ENCODE measurements around the gene CHCHD3. TPM values are rescaled to one million over a fixed set of nuclear protein-coding genes. Genes with fewer than 3 reads are reported as not detected.
A peak's percentile ranks its signal among the peaks of the same experiment; 100 is the strongest.

The CHCHD3 gene
- total RNA-seq, 4 donors from 2014 or later = 66.0 to 79.1 (median 70.0) TPM

- WGBS, 2 donors = 73 to 78% methylated on average over 17 of the region's 17 CpGs
- Histone ChIP-seq H3K36me3 (no peaks in the 10 kb centered on the region), H3K27me3 (no peaks in the 10 kb centered on the region), H3K4me1 (peaks cover 10 to 17% of the 10 kb centered on the region in 2 donors), H3K9me3 (no peaks in the 10 kb centered on the region), H3K4me3 (replicated peaks in 1 of 3) (no peak overlapping the region), H3K27ac (no peak overlapping the region)
- DNase-seq = peak in 1 of 2 donors; percentile 24
- TF ChIP-seq POLR2A (IDR thresholded peaks at IDR 0.05) (no peak), CTCF (IDR thresholded peaks at IDR 0.05) (no peak)
- intact Hi-C loops (cut with DNase I) = no loop called here
These were observed 85.2 kb downstream of the CHCHD3 start for GRCh38 chr7:132996581-132997242.

GRCh38 chr7:132993377-132994013 lies 88.4 kb downstream of the CHCHD3 start:
- intact Hi-C loops (cut with DNase I) = no loop called here
- Histone ChIP-seq H3K36me3 (no peaks in the 10 kb centered on the region), H3K27ac (no peak overlapping the region), H3K9me3 (no peaks in the 10 kb centered on the region), H3K27me3 (no peaks in the 10 kb centered on the region), H3K4me1 (peaks cover 3 to 11% of the 10 kb centered on the region in 2 donors), H3K4me3 (replicated peaks in 1 of 3) (no peak overlapping the region)
- TF ChIP-seq CTCF (IDR thresholded peaks at IDR 0.05) = no peak
- TF ChIP-seq POLR2A (IDR thresholded peaks at IDR 0.05) = no peak
- no peak for DNase-seq
- WGBS, 2 donors = 91 to 92% methylated on average over 5 of the region's 5 CpGs

GRCh38 chr7:132991615-132992587 lies 90.0 kb downstream of the CHCHD3 start:
- intact Hi-C loops (cut with DNase I) = no loop called here

GRCh38 chr7:132988117-132988516 lies 93.8 kb downstream of the CHCHD3 start:
- DNase-seq = no peak
- H3K4me1 ChIP-seq = no peaks in the 10 kb centered on the region
- 83 to 90% methylated on average over 1 of the region's 1 CpG for WGBS, 2 donors
- no peak overlapping the region for H3K4me3 ChIP-seq (replicated peaks in 1 of 3)
- TF ChIP-seq CTCF (IDR thresholded peaks at IDR 0.05) = no peak
- H3K9me3 ChIP-seq = no peaks in the 10 kb centered on the region
- no peaks in the 10 kb centered on the region for H3K27me3 ChIP-seq
- intact Hi-C loops (cut with DNase I) = no loop called here
- no peaks in the 10 kb centered on the region for H3K36me3 ChIP-seq
- no peak overlapping the region for H3K27ac ChIP-seq

More at GRCh38 chr7:132991615-132992587, 90.0 kb downstream of the CHCHD3 start:
- peaks cover 0 to 5% of the 10 kb centered on the region in 2 donors for H3K4me1 ChIP-seq
- no peak overlapping the region for H3K27ac ChIP-seq
- no peaks in the 10 kb centered on the region for H3K9me3 ChIP-seq
- no peak overlapping the region for H3K4me3 ChIP-seq (replicated peaks in 1 of 3)
- no peak for DNase-seq
- WGBS, 2 donors = 85% methylated on average over 9 of the region's 9 CpGs
- no peaks in the 10 kb centered on the region for H3K36me3 ChIP-seq
- H3K27me3 ChIP-seq = no peaks in the 10 kb centered on the region
- TF ChIP-seq CTCF (IDR thresholded peaks at IDR 0.05) (no peak), POLR2A (IDR thresholded peaks at IDR 0.05) (no peak)

Measured in thyroid gland (tissue), 4 donors.